HCT116 (cell line): Measurements from ENCODE around the gene VAMP3. TPM values are rescaled to one million over a fixed set of nuclear protein-coding genes. Genes with fewer than 3 reads are reported as not detected.
"Not testable (repeated sequence)": the region's sequence is repeated elsewhere in the genome, so short reads cannot be mapped to it uniquely, and the experiment has no call there.

Source experiments
- ATAC-seq: fragments of 200-7000 bp; cut with Tn5 transposase; 2 replicates; pipeline ENCODE4 v1.9.1; 2020; ENCODE audit warnings: mild to moderate bottlenecking, moderate library complexity
- BruUV-seq: library from RNA; stranded (reverse); fragments of 400-500 nt; replicated peaks from 2 replicates; lab custom pipeline; 2021; lab: Mats Ljungman, UMichigan
- CTCF ChIA-PET: fragments of 300-600 bp; sonication (Branson Sonifier 250); formaldehyde crosslinking; loops from one replicate; lab custom pipeline; 2021; ENCODE audit warnings: antibody characterized with exemption; lab: Charles Lee
- POLR2A ChIA-PET: fragments of 300-600, 350-600 bp; sonication (Branson Sonifier 250); formaldehyde crosslinking; loops from one replicate; lab custom pipeline; 2021; ENCODE audit warnings: antibody characterized with exemption; lab: Charles Lee
- RAD21 ChIA-PET, 2 experiments: fragments of 300-600 bp; sonication (Branson Sonifier 250); formaldehyde crosslinking; loops; one replicate each; lab custom pipeline; 2023; ENCODE audit warnings: low total read pairs in 2 of 2; ENCODE audit not compliant: uncharacterized antibody in 2 of 2, unreplicated experiment in 2 of 2, low non-redundant PET in 1 of 2; lab: Charles Lee
- DNase-seq: peaks from one replicate; pipeline ENCODE4 v3.0.0-alpha.2; 2010; ENCODE audit warnings: low read depth, low spot score
- H2AFZ ChIP-seq: fragments of 200-600 bp; shearing (Covaris generic), sonication (generic); 2 replicates; pipeline ENCODE4 v1.6.1; 2017; ENCODE audit warnings: low read depth, mixed run types, mixed read lengths, antibody characterized with exemption, low read length; ENCODE audit not compliant: poor library complexity, severe bottlenecking
- H3K27ac ChIP-seq: 2 replicates; pipeline ENCODE4 v1.5.1; 2012; ENCODE audit warnings: low read depth, low read length
- H3K27me3 ChIP-seq: fragments of 200-600 bp; sonication (generic); 2 replicates; pipeline ENCODE4 v1.6.1; 2016; ENCODE audit warnings: mixed run types, low read length, mixed read lengths; ENCODE audit not compliant: insufficient read depth
- H3K36me3 ChIP-seq, 2 experiments: fragments of 200-500 bp in 1 of 2; fragments of 200-600 bp in 1 of 2; sonication (Bioruptor generic) in 1 of 2; sonication (generic) in 1 of 2; 2 replicates each; pipeline versions ENCODE4 v1.5.1 to v1.6.1; 2014 to 2016; ENCODE audit warnings: low read length in 2 of 2, inconsistent platforms in 1 of 2, mixed read lengths in 1 of 2, mixed run types in 1 of 2; ENCODE audit not compliant: insufficient read depth in 2 of 2, control insufficient read depth in 1 of 2
- H3K4me1 ChIP-seq, 2 experiments: fragments of 200-600 bp in 1 of 2; sonication (generic) in 1 of 2; 2 replicates each; pipeline versions ENCODE4 v1.5.1 to v1.6.1; 2012 to 2017; ENCODE audit warnings: low read length in 2 of 2, inconsistent platforms in 1 of 2, mild to moderate bottlenecking in 1 of 2, mixed read lengths in 1 of 2, mixed run types in 1 of 2, moderate library complexity in 1 of 2; ENCODE audit not compliant: insufficient read depth in 2 of 2, control insufficient read depth in 1 of 2
- H3K4me2 ChIP-seq: fragments of 200-600 bp; sonication (generic); 2 replicates; pipeline ENCODE4 v1.6.1; 2017; ENCODE audit warnings: mixed run types, low read length, mixed read lengths
- H3K4me3 ChIP-seq, 2 experiments: fragments of 200-600 bp in 1 of 2; sonication (generic) in 1 of 2; replicated peaks in 1 of 2; 2 replicates each; pipeline ENCODE4 v1.5.1; 2011 to 2016; ENCODE audit warnings: low read length in 2 of 2, control low read depth in 1 of 2, low read depth in 1 of 2, mild to moderate bottlenecking in 1 of 2, mixed read lengths in 1 of 2, mixed run types in 1 of 2
- H3K79me2 ChIP-seq: fragments of 200-600 bp; sonication (generic); 2 replicates; pipeline ENCODE4 v1.6.1; 2017; ENCODE audit warnings: mild to moderate bottlenecking, mixed run types, low read length, moderate library complexity, mixed read lengths; ENCODE audit not compliant: insufficient read depth
- H3K9ac ChIP-seq: fragments of 200-600 bp; sonication (generic); 2 replicates; pipeline ENCODE4 v1.6.1; 2016; ENCODE audit warnings: low read length, mixed read lengths
- H3K9me2 ChIP-seq: fragments of 200-600 bp; sonication (generic), shearing (Covaris generic); 2 replicates; pipeline ENCODE4 v1.6.1; 2017; ENCODE audit warnings: mixed run types, mild to moderate bottlenecking, moderate library complexity; ENCODE audit not compliant: insufficient read depth
- H3K9me3 ChIP-seq, 2 experiments: fragments of 200-500 bp in 1 of 2; fragments of 200-600 bp in 1 of 2; sonication (Bioruptor generic) in 1 of 2; sonication (generic) in 1 of 2; 2 replicates each; pipeline ENCODE4 v1.6.1; 2014 to 2017; ENCODE audit warnings: low read length in 2 of 2, mixed read lengths in 2 of 2, inconsistent platforms in 1 of 2, low read depth in 1 of 2, mild to moderate bottlenecking in 1 of 2, mixed run types in 1 of 2, moderate library complexity in 1 of 2; ENCODE audit not compliant: control insufficient read depth in 1 of 2, insufficient read depth in 1 of 2
- H4K20me1 ChIP-seq: fragments of 200-600 bp; sonication (generic), shearing (Covaris generic); 2 replicates; pipeline ENCODE4 v1.6.1; 2017; ENCODE audit warnings: mixed run types, mild to moderate bottlenecking, moderate library complexity; ENCODE audit not compliant: insufficient read depth
- CEBPB ChIP-seq: IDR thresholded peaks from 2 replicates; pipeline ENCODE4 v1.6.1; 2012; ENCODE audit warnings: low read depth
- CTCF ChIP-seq, 3 experiments: fragments of 200-600 bp in 1 of 3; sonication (generic) in 1 of 3; IDR thresholded peaks in 2 of 3; conservative IDR thresholded peaks in 1 of 3; 2 replicates each; pipeline ENCODE4 v1.5.1; 2012 to 2017; ENCODE audit warnings: low read depth in 2 of 3, low read length in 2 of 3, antibody characterized with exemption in 1 of 3, borderline replicate concordance in 1 of 3, control low read depth in 1 of 3, mild to moderate bottlenecking in 1 of 3, mixed read lengths in 1 of 3, mixed run types in 1 of 3, moderate library complexity in 1 of 3; ENCODE audit not compliant: insufficient read depth in 1 of 3
- EZH2phosphoT487 ChIP-seq: fragments of 200-600 bp; IDR thresholded peaks from 2 replicates; pipeline ENCODE4 v1.6.1; 2018; ENCODE audit warnings: antibody characterized with exemption, borderline replicate concordance
- FOSL1 ChIP-seq: IDR thresholded peaks from 2 replicates; pipeline ENCODE4 v1.6.1; 2012; ENCODE audit warnings: low read depth
- JUND ChIP-seq: IDR thresholded peaks from 2 replicates; pipeline ENCODE4 v1.6.1; 2012
- MAX ChIP-seq: IDR thresholded peaks from 2 replicates; pipeline ENCODE4 v1.6.1; 2012
- POLR2A ChIP-seq: IDR thresholded peaks from 2 replicates; pipeline ENCODE4 v1.7.0; 2011; ENCODE audit warnings: borderline replicate concordance; ENCODE audit not compliant: insufficient read depth, insufficient read length; ENCODE audit errors: extremely low read depth
- REST ChIP-seq: IDR thresholded peaks from 2 replicates; pipeline ENCODE4 v1.6.1; 2012; ENCODE audit warnings: low read depth
- SIN3A ChIP-seq: IDR thresholded peaks from 2 replicates; pipeline ENCODE4 v1.6.1; 2012; ENCODE audit warnings: low read depth
- YY1 ChIP-seq: IDR thresholded peaks from 2 replicates; pipeline ENCODE4 v1.6.1; 2011; ENCODE audit warnings: low read length, low read depth, moderate library complexity, mild to moderate bottlenecking; ENCODE audit not compliant: insufficient replicate concordance; ENCODE audit errors: extremely low read depth
- ZBTB33 ChIP-seq: IDR thresholded peaks from 2 replicates; pipeline ENCODE4 v1.6.1; 2011; ENCODE audit warnings: mild to moderate bottlenecking, low read length, moderate library complexity; ENCODE audit not compliant: insufficient replicate concordance; ENCODE audit errors: extremely low read depth
- ZFX ChIP-seq: fragments of 450-650 bp; IDR thresholded peaks from 2 replicates; pipeline ENCODE4 v1.6.1; 2017
- ZNF274 ChIP-seq: fragments of 200-500 bp; sonication (Bioruptor generic); IDR thresholded peaks from 2 replicates; pipeline ENCODE4 v1.6.1; 2014; ENCODE audit warnings: mild to moderate bottlenecking, low read depth, low read length, inconsistent platforms
- intact Hi-C: fragments of 100-400 bp; cut with micrococcal nuclease; formaldehyde crosslinking; loops from 2 replicates; pipeline ENCODE4 v1.10.0; 2022
- total RNA-seq: library from RNA; stranded (reverse); gene quantifications from one replicate; pipeline ENCODE4 v1.2.1, GENCODE V29; 2021; ENCODE audit not compliant: unreplicated experiment

The VAMP3 gene
- total RNA-seq, 1 experiment from 2014 or later: 79.3 TPM

- POLR2A ChIA-PET, DNase-seq, CTCF ChIA-PET, BruUV-seq, H3K79me2 ChIP-seq, H3K27me3 ChIP-seq, ATAC-seq, H3K9ac ChIP-seq, H3K27ac ChIP-seq, RAD21 ChIA-PET, H3K4me3 ChIP-seq, H4K20me1 ChIP-seq, H3K9me2 ChIP-seq, H2AFZ ChIP-seq, H3K4me2 ChIP-seq, intact Hi-C loops, H3K4me1 ChIP-seq: not testable (repeated sequence)
- H3K36me3 ChIP-seq: peaks cover 0 to 19% of the 10 kb centered on the region in 2 experiments; a peak in 1 of 4 replicates
- peaks cover 0 to 16% of the 10 kb centered on the region in 2 experiments; a peak in 1 of 4 replicates for H3K9me3 ChIP-seq
These were observed 19.9 kb downstream of the VAMP3 start for GRCh38 chr1:7791027-7791426.

- intact Hi-C loops: no loop called here
- no peaks in the 10 kb centered on the region for H3K79me2 ChIP-seq
- peaks cover 0 to 12% of the 10 kb centered on the region in 2 experiments; a peak in 1 of 4 replicates for H3K36me3 ChIP-seq
- H3K9me3 ChIP-seq: peaks cover 0 to 15% of the 10 kb centered on the region in 2 experiments; a peak in 1 of 4 replicates
- H3K9me2 ChIP-seq: no peaks in the 10 kb centered on the region
- CTCF ChIA-PET: no interaction called here
- no TSS peak for BruUV-seq
- no peaks in the 10 kb centered on the region for H4K20me1 ChIP-seq
- no peak overlapping the region for H3K4me2 ChIP-seq
- no peak overlapping the region for H2AFZ ChIP-seq
- no peaks in the 10 kb centered on the region for H3K27me3 ChIP-seq
- no peak overlapping the region for H3K9ac ChIP-seq
- DNase-seq (no peak), ATAC-seq (no peak)
- H3K4me1 ChIP-seq: no peaks in the 10 kb centered on the region
- no peak overlapping the region for H3K27ac ChIP-seq
- RAD21 ChIA-PET: no interaction called here
- H3K4me3 ChIP-seq: no peak overlapping the region
- POLR2A ChIA-PET: no interaction called here
- no peak for TF ChIP-seq ZNF274
- no peak for TF ChIP-seq ZFX
- no peak for TF ChIP-seq CEBPB
- no peak for TF ChIP-seq JUND
- no peak for TF ChIP-seq YY1
- TF ChIP-seq EZH2phosphoT487: no peak
- TF ChIP-seq POLR2A: no peak
- TF ChIP-seq FOSL1: no peak
- TF ChIP-seq CTCF (IDR thresholded peaks at IDR 0.05 in 2 of 3, conservative IDR thresholded peaks at IDR 0.05 in 1 of 3; ENCODE audit: borderline replicate concordance in 1 of 3, insufficient read depth in 1 of 3, low read depth in 2 of 3, low read length in 2 of 3): no peak
- no peak for TF ChIP-seq SIN3A
- TF ChIP-seq ZBTB33: no peak
- TF ChIP-seq MAX: no peak
- no peak for TF ChIP-seq REST
These were observed 24.3 kb downstream of the VAMP3 start for GRCh38 chr1:7795406-7795805.
